ENCODE data around the gene MYH10.

MYH10 gene

GRCh38 chr17:8649157-8650118, 18.9 kb upstream of the MYH10 start:
- Histone ChIP-seq H2BK120ac (ENCODE audit: low read depth, low read length) (no peak overlapping the region), H2AFZ (ENCODE audit: low read depth, low read length) (no peak overlapping the region), H3K18ac (ENCODE audit: low read depth in 1 of 2, low read length in 2 of 2) (no peak overlapping the region), H3K4ac (ENCODE audit: low read depth in 1 of 2, low read length in 2 of 2) (no peak overlapping the region), H4K8ac (ENCODE audit: low read length) (no peak overlapping the region), H3K14ac (ENCODE audit: low read length in 2 of 2) (no peak overlapping the region), H3K79me1 (replicated peaks; ENCODE audit: low read length, poor library complexity, severe bottlenecking) (no peaks in the 10 kb centered on the region), H3K9me3 (ENCODE audit: control insufficient read depth, low read length) (no peaks in the 10 kb centered on the region), H3K36me3 (ENCODE audit: control insufficient read depth in 1 of 2, insufficient read depth in 2 of 2, low read depth in 1 of 2, low read length in 2 of 2) (no peaks in the 10 kb centered on the region), H4K91ac (ENCODE audit: low read length) (no peak overlapping the region), H3K9ac (ENCODE audit: low read length) (peak overlapping the region; percentile 73), H2BK5ac (ENCODE audit: low read depth, low read length, poor library complexity, severe bottlenecking) (no peak overlapping the region), H3K4me1 (ENCODE audit: control insufficient read depth, insufficient read depth, low read depth, low read length) (peaks cover 4% of the 10 kb centered on the region), H2BK15ac (ENCODE audit: low read depth, poor library complexity, severe bottlenecking) (no peak overlapping the region), H2AK5ac (ENCODE audit: low read length, severe bottlenecking) (no peak overlapping the region), H2BK12ac (ENCODE audit: low read length in 2 of 2) (no peak overlapping the region), H3K4me3 (ENCODE audit: insufficient read depth in 1 of 2, low read depth in 1 of 2, low read length in 2 of 2) (peak overlapping the region in 1 of 2 experiments; percentile 31), H3K23ac (ENCODE audit: low read length in 2 of 2) (no peak overlapping the region), H3K27ac (ENCODE audit: low read length, poor library complexity, severe bottlenecking) (no peak overlapping the region), H3K27me3 (ENCODE audit: control insufficient read depth in 1 of 2, insufficient read depth in 1 of 2, low read length in 2 of 2) (no peaks in the 10 kb centered on the region), H3K4me2 (ENCODE audit: low read length, poor library complexity, severe bottlenecking) (no peak overlapping the region)
- 78% methylated on average over 14 of the region's 17 CpGs for WGBS
- peak; percentile 75 for DNase-seq

GRCh38 chr17:8647956-8648355, 17.4 kb upstream of the MYH10 start:
- no peak for DNase-seq

GRCh38 chr17:8647202-8647601, 16.7 kb upstream of the MYH10 start:
- H2BK120ac ChIP-seq (ENCODE audit: low read depth, low read length): no peak overlapping the region
- no peak overlapping the region for H2BK5ac ChIP-seq (ENCODE audit: low read depth, low read length, poor library complexity, severe bottlenecking)

More at GRCh38 chr17:8647956-8648355, 17.4 kb upstream of the MYH10 start:
- Histone ChIP-seq H3K36me3 (ENCODE audit: control insufficient read depth in 1 of 2, insufficient read depth in 2 of 2, low read depth in 1 of 2, low read length in 2 of 2) (no peaks in the 10 kb centered on the region), H2BK120ac (ENCODE audit: low read depth, low read length) (no peak overlapping the region), H2AFZ (ENCODE audit: low read depth, low read length) (no peak overlapping the region), H3K79me1 (replicated peaks; ENCODE audit: low read length, poor library complexity, severe bottlenecking) (no peaks in the 10 kb centered on the region), H3K4me2 (ENCODE audit: low read length, poor library complexity, severe bottlenecking) (no peak overlapping the region), H3K4ac (ENCODE audit: low read depth in 1 of 2, low read length in 2 of 2) (no peak overlapping the region), H2BK12ac (ENCODE audit: low read length in 2 of 2) (no peak overlapping the region), H4K8ac (ENCODE audit: low read length) (no peak overlapping the region), H3K27me3 (ENCODE audit: control insufficient read depth in 1 of 2, insufficient read depth in 1 of 2, low read length in 2 of 2) (no peaks in the 10 kb centered on the region), H2BK5ac (ENCODE audit: low read depth, low read length, poor library complexity, severe bottlenecking) (no peak overlapping the region), H2BK15ac (ENCODE audit: low read depth, poor library complexity, severe bottlenecking) (no peak overlapping the region), H2AK5ac (ENCODE audit: low read length, severe bottlenecking) (no peak overlapping the region), H3K9ac (ENCODE audit: low read length) (no peak overlapping the region), H3K14ac (ENCODE audit: low read length in 2 of 2) (no peak overlapping the region), H4K91ac (ENCODE audit: low read length) (no peak overlapping the region), H3K4me3 (ENCODE audit: insufficient read depth in 1 of 2, low read depth in 1 of 2, low read length in 2 of 2) (no peak overlapping the region), H3K23ac (ENCODE audit: low read length in 2 of 2) (no peak overlapping the region), H3K18ac (ENCODE audit: low read depth in 1 of 2, low read length in 2 of 2) (no peak overlapping the region), H3K27ac (ENCODE audit: low read length, poor library complexity, severe bottlenecking) (no peak overlapping the region), H3K9me3 (ENCODE audit: control insufficient read depth, low read length) (no peaks in the 10 kb centered on the region), H3K4me1 (ENCODE audit: control insufficient read depth, insufficient read depth, low read depth, low read length) (peaks cover 4% of the 10 kb centered on the region)
- 94% methylated on average over 7 of the region's 7 CpGs for WGBS

GRCh38 chr17:8644507-8644902, 14.0 kb upstream of the MYH10 start:
- Histone ChIP-seq H4K91ac (ENCODE audit: low read length) (no peak overlapping the region), H3K4me2 (ENCODE audit: low read length, poor library complexity, severe bottlenecking) (no peak overlapping the region), H3K36me3 (ENCODE audit: control insufficient read depth in 1 of 2, insufficient read depth in 2 of 2, low read depth in 1 of 2, low read length in 2 of 2) (no peaks in the 10 kb centered on the region), H2AFZ (ENCODE audit: low read depth, low read length) (no peak overlapping the region), H3K4me3 (ENCODE audit: insufficient read depth in 1 of 2, low read depth in 1 of 2, low read length in 2 of 2) (no peak overlapping the region), H3K9ac (ENCODE audit: low read length) (no peak overlapping the region), H4K8ac (ENCODE audit: low read length) (no peak overlapping the region), H2BK120ac (ENCODE audit: low read depth, low read length) (no peak overlapping the region), H2BK12ac (ENCODE audit: low read length in 2 of 2) (no peak overlapping the region), H3K9me3 (ENCODE audit: control insufficient read depth, low read length) (peaks cover 2% of the 10 kb centered on the region), H3K23ac (ENCODE audit: low read length in 2 of 2) (no peak overlapping the region), H3K27me3 (ENCODE audit: control insufficient read depth in 1 of 2, insufficient read depth in 1 of 2, low read length in 2 of 2) (peaks cover 16 to 17% of the 10 kb centered on the region in 2 experiments), H3K4me1 (ENCODE audit: control insufficient read depth, insufficient read depth, low read depth, low read length) (peaks cover 4% of the 10 kb centered on the region), H3K4ac (ENCODE audit: low read depth in 1 of 2, low read length in 2 of 2) (no peak overlapping the region), H2AK5ac (ENCODE audit: low read length, severe bottlenecking) (no peak overlapping the region), H2BK15ac (ENCODE audit: low read depth, poor library complexity, severe bottlenecking) (no peak overlapping the region), H3K14ac (ENCODE audit: low read length in 2 of 2) (no peak overlapping the region), H3K18ac (ENCODE audit: low read depth in 1 of 2, low read length in 2 of 2) (no peak overlapping the region), H3K79me1 (replicated peaks; ENCODE audit: low read length, poor library complexity, severe bottlenecking) (no peaks in the 10 kb centered on the region), H2BK5ac (ENCODE audit: low read depth, low read length, poor library complexity, severe bottlenecking) (no peak overlapping the region), H3K27ac (ENCODE audit: low read length, poor library complexity, severe bottlenecking) (no peak overlapping the region)
- 98% methylated on average over 3 of the region's 4 CpGs for WGBS
- DNase-seq: no peak

More at GRCh38 chr17:8647202-8647601, 16.7 kb upstream of the MYH10 start:
- no peak overlapping the region for H3K18ac ChIP-seq (ENCODE audit: low read depth in 1 of 2, low read length in 2 of 2)
- H3K9me3 ChIP-seq (ENCODE audit: control insufficient read depth, low read length): no peaks in the 10 kb centered on the region
- H3K27me3 ChIP-seq (ENCODE audit: control insufficient read depth in 1 of 2, insufficient read depth in 1 of 2, low read length in 2 of 2): no peaks in the 10 kb centered on the region
- no peak overlapping the region for H4K8ac ChIP-seq (ENCODE audit: low read length)
- H2BK15ac ChIP-seq (ENCODE audit: low read depth, poor library complexity, severe bottlenecking): no peak overlapping the region
- H3K4ac ChIP-seq (ENCODE audit: low read depth in 1 of 2, low read length in 2 of 2): no peak overlapping the region
- H3K79me1 ChIP-seq (replicated peaks; ENCODE audit: low read length, poor library complexity, severe bottlenecking): no peaks in the 10 kb centered on the region
- WGBS: 92% methylated on average over 6 of the region's 7 CpGs
- H2AK5ac ChIP-seq (ENCODE audit: low read length, severe bottlenecking): no peak overlapping the region
- no peak overlapping the region for H3K4me3 ChIP-seq (ENCODE audit: insufficient read depth in 1 of 2, low read depth in 1 of 2, low read length in 2 of 2)
- H3K9ac ChIP-seq (ENCODE audit: low read length): no peak overlapping the region
- DNase-seq: no peak
- no peak overlapping the region for H2BK12ac ChIP-seq (ENCODE audit: low read length in 2 of 2)
- H3K14ac ChIP-seq (ENCODE audit: low read length in 2 of 2): no peak overlapping the region
- H3K4me1 ChIP-seq (ENCODE audit: control insufficient read depth, insufficient read depth, low read depth, low read length): peaks cover 4% of the 10 kb centered on the region
- H3K4me2 ChIP-seq (ENCODE audit: low read length, poor library complexity, severe bottlenecking): no peak overlapping the region
- no peak overlapping the region for H4K91ac ChIP-seq (ENCODE audit: low read length)
- H3K27ac ChIP-seq (ENCODE audit: low read length, poor library complexity, severe bottlenecking): no peak overlapping the region
- no peak overlapping the region for H3K23ac ChIP-seq (ENCODE audit: low read length in 2 of 2)
- no peak overlapping the region for H2AFZ ChIP-seq (ENCODE audit: low read depth, low read length)
- H3K36me3 ChIP-seq (ENCODE audit: control insufficient read depth in 1 of 2, insufficient read depth in 2 of 2, low read depth in 1 of 2, low read length in 2 of 2): no peaks in the 10 kb centered on the region
